Colonic mucosa (tissue), 4 donors: Measurements from ENCODE around the gene ENDOU. TPM values are rescaled to one million over a fixed set of nuclear protein-coding genes. Genes with fewer than 3 reads are reported as not detected.

Experiments used
- DNase-seq: peaks from one replicate; pipeline ENCODE4 v3.0.0-alpha.2; 2020
- H3K27ac ChIP-seq: fragments of 200-600 bp; one replicate; pipeline ENCODE4 v1.8.0; 2021
- H3K27me3 ChIP-seq: fragments of 200-600 bp; one replicate; pipeline ENCODE4 v1.8.0; 2021
- H3K36me3 ChIP-seq: fragments of 200-600 bp; one replicate; pipeline ENCODE4 v1.8.0; 2021
- H3K4me1 ChIP-seq: fragments of 200-600 bp; one replicate; pipeline ENCODE4 v1.8.0; 2021; ENCODE audit warnings: mild to moderate bottlenecking
- H3K4me3 ChIP-seq: fragments of 200-600 bp; one replicate; pipeline ENCODE4 v1.8.0; 2021
- H3K9ac ChIP-seq, 2 donors: one replicate each; pipeline ENCODE4 v1.7.0; 2013; ENCODE audit warnings: control low read depth in 2 of 2, low read depth in 2 of 2, low read length in 2 of 2
- H3K9me3 ChIP-seq: fragments of 200-600 bp; one replicate; pipeline ENCODE4 v1.8.0; 2021
- intact Hi-C: fragments of 100-400 bp; cut with DNase I; formaldehyde crosslinking; loops from one replicate; pipeline ENCODE4 v1.14.1; 2022
- total RNA-seq, 2 donors: library from RNA; stranded (reverse); fragmentation: NEBNext Ultra II Directional in 1 of 2; extraction: Animal tissue kit (Norgen Biotek cat#: 25700) in 1 of 2; gene quantifications; one replicate each; pipeline ENCODE4 v1.2.1, GENCODE V29; 2021
- TF ChIP-seq, protein P1 (sequence below): fragments of 200-600 bp; IDR thresholded peaks from one replicate; pipeline ENCODE4 v1.8.0; 2022; ENCODE audit warnings: antibody characterized with exemption, mild to moderate bottlenecking
- donor health status: healthy.
- donor health status: DM: no; HTN: no; CAD: no.
- donor health status: DM: no; HTN: no; CAD: no.

The ENDOU gene
- total RNA-seq, 2 donors from 2014 or later: not detected

GRCh38 chr12:47751561-47751960 lies 26.3 kb upstream of the ENDOU start:
- H3K4me1 ChIP-seq: peaks cover 27% of the 10 kb centered on the region
- no peaks in the 10 kb centered on the region for H3K27me3 ChIP-seq
- H3K27ac ChIP-seq: no peak overlapping the region
- no peak for DNase-seq
- TF ChIP-seq, protein P1, sequence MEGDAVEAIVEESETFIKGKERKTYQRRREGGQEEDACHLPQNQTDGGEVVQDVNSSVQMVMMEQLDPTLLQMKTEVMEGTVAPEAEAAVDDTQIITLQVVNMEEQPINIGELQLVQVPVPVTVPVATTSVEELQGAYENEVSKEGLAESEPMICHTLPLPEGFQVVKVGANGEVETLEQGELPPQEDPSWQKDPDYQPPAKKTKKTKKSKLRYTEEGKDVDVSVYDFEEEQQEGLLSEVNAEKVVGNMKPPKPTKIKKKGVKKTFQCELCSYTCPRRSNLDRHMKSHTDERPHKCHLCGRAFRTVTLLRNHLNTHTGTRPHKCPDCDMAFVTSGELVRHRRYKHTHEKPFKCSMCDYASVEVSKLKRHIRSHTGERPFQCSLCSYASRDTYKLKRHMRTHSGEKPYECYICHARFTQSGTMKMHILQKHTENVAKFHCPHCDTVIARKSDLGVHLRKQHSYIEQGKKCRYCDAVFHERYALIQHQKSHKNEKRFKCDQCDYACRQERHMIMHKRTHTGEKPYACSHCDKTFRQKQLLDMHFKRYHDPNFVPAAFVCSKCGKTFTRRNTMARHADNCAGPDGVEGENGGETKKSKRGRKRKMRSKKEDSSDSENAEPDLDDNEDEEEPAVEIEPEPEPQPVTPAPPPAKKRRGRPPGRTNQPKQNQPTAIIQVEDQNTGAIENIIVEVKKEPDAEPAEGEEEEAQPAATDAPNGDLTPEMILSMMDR: no peak
- H3K36me3 ChIP-seq: no peaks in the 10 kb centered on the region
- intact Hi-C loops: no loop called here
- H3K9ac ChIP-seq: no peak overlapping the region
- no peaks in the 10 kb centered on the region for H3K9me3 ChIP-seq
- H3K4me3 ChIP-seq: no peak overlapping the region

DNA sequence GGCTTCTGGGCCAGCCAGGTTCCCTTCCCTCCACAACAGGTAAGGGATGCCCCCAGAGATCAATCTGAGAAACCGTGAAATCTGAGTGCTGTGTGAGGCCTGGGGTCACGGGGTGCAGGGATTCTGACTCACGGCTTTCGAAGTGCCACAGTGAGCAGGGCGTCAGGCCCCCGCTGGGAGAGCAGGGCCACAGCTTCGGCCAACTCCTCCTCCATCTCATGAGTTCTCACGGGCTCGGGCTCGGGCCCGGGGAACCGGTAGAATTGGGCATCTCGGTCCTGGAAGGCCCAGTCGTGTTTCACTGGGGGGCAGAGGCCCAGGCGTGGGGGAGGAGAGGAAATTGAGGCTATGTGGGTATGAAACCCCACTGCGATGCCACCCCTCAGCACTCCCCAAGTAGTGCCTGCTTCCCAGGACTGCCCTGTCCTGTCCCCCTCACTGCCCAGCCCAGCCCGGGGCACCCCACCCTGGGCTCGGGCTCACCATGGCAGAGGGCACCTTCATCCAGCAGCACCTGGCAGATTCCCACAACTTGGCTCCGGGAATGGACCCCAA lies 25.7 kb upstream of the ENDOU start:
- intact Hi-C loops: no loop called here
- Histone ChIP-seq H3K36me3 (no peaks in the 10 kb centered on the region), H3K4me3 (no peak overlapping the region), H3K27ac (no peak overlapping the region), H3K9me3 (no peaks in the 10 kb centered on the region), H3K4me1 (peaks cover 23% of the 10 kb centered on the region), H3K9ac (no peak overlapping the region), H3K27me3 (no peaks in the 10 kb centered on the region)
- TF ChIP-seq, protein P1: no peak
- DNase-seq: no peak

GRCh38 chr12:47750229-47750798 lies 25.0 kb upstream of the ENDOU start:
- H3K4me3 ChIP-seq: no peak overlapping the region
- H3K36me3 ChIP-seq: no peaks in the 10 kb centered on the region
- DNase-seq: no peak
- intact Hi-C loops: no loop called here
- H3K27me3 ChIP-seq: no peaks in the 10 kb centered on the region
- TF ChIP-seq, protein P1: no peak
- H3K4me1 ChIP-seq: peaks cover 19% of the 10 kb centered on the region
- H3K9me3 ChIP-seq: no peaks in the 10 kb centered on the region
- no peak overlapping the region for H3K27ac ChIP-seq
- H3K9ac ChIP-seq: no peak overlapping the region

DNA sequence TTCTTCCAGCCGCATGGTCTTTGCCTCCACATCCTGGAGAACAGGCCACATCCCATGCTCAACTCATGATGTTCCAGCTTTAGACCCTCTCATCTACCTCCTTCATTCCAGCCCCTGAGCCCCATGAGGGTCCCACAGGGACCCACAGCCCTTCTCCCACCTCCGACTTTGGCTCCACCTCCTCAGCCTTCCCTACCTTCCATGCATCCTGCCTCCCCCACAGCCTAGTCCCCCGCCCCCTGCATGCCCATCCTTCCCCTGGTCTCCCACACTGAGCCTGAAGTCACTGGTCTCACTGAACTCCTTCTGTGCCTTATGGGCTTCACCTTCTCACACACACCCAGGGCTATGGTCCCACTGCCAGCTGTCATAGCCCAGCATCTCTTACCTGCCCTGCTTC lies 23.6 kb upstream of the ENDOU start:
- H3K27ac ChIP-seq: no peak overlapping the region
- no peak for DNase-seq
- intact Hi-C loops: no loop called here
- H3K4me3 ChIP-seq: no peak overlapping the region
- H3K9ac ChIP-seq: no peak overlapping the region
- H3K36me3 ChIP-seq: no peaks in the 10 kb centered on the region
- no peaks in the 10 kb centered on the region for H3K9me3 ChIP-seq
- peaks cover 9% of the 10 kb centered on the region for H3K4me1 ChIP-seq
- no peaks in the 10 kb centered on the region for H3K27me3 ChIP-seq
- TF ChIP-seq, protein P1: no peak

DNA sequence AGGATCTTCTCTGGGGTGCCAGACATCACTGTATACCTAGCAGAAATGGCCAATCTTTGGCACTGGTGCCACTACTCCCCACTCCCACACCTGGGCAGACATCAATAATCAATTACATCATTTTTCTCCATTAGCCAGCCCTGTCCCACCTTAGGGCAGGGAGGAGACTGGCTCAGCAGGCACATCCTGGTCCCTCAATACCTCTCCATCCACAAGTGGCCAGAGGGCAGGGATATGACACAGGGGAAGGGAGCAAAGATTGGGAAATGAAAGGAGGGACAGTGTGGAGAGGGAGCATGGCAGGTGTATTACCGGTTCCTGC lies 23.2 kb upstream of the ENDOU start:
- Histone ChIP-seq H3K4me1 (peaks cover 5% of the 10 kb centered on the region), H3K4me3 (no peak overlapping the region), H3K9ac (no peak overlapping the region), H3K27me3 (no peaks in the 10 kb centered on the region), H3K27ac (no peak overlapping the region), H3K36me3 (no peaks in the 10 kb centered on the region), H3K9me3 (no peaks in the 10 kb centered on the region)
- intact Hi-C loops: no loop called here
- DNase-seq: no peak
- TF ChIP-seq, protein P1: no peak
